T-cell (primary cell): Measurements from ENCODE around the gene TPCN1. TPM values are rescaled to one million over a fixed set of nuclear protein-coding genes. Genes with fewer than 3 reads are reported as not detected.

Experiments used
- ATAC-seq, 4 experiments: fragments of 200-7000 bp in 3 of 4; fragments of 150-1000 bp in 1 of 4; cut with Tn5 transposase; replicated peaks in 1 of 4; 1 replicate in 3 of 4; 2 replicates in 1 of 4; pipeline ENCODE4 v1.10.0; 2021; ENCODE audit warnings: moderate library complexity in 3 of 4, mild to moderate bottlenecking in 2 of 4, moderate number of reproducible peaks in 1 of 4
- CTCF ChIA-PET, 2 donors: fragments of 300-600 bp; sonication (Branson Sonifier 250); formaldehyde crosslinking; loops; one replicate each; lab custom pipeline; 2022; ENCODE audit warnings: antibody characterized with exemption in 2 of 2; lab: Charles Lee
- POLR2A ChIA-PET, 2 donors: fragments of 300-600 bp; sonication (Branson Sonifier 250); formaldehyde crosslinking; loops; one replicate each; lab custom pipeline; 2022; ENCODE audit warnings: antibody characterized with exemption in 2 of 2; lab: Charles Lee
- DNase-seq, 35 experiments: peaks; one replicate each; pipeline versions ENCODE4 v3.0.0 to v3.0.0-alpha.2; 2013 to 2023
- H3K27ac ChIP-seq: one replicate; pipeline ENCODE4 v1.5.1; 2013; ENCODE audit warnings: low read length
- H3K27me3 ChIP-seq, 2 experiments: replicated peaks in 1 of 2; 1 replicate in 1 of 2; 2 replicates in 1 of 2; pipeline versions ENCODE4 v1.6.1 to v1.7.0; 2013; ENCODE audit warnings: low read length in 1 of 2, mixed read lengths in 1 of 2; ENCODE audit not compliant: control insufficient read depth in 2 of 2, insufficient read depth in 2 of 2; ENCODE audit errors: extremely low read depth in 1 of 2
- H3K36me3 ChIP-seq, 2 donors: 1 replicate in 1 of 2; 2 replicates in 1 of 2; pipeline versions ENCODE4 v1.6.1 to v1.7.0; 2013; ENCODE audit warnings: low read length in 1 of 2; ENCODE audit not compliant: control insufficient read depth in 2 of 2, insufficient read depth in 1 of 2; ENCODE audit errors: extremely low read depth in 1 of 2
- H3K4me1 ChIP-seq, 2 experiments: 1 replicate in 1 of 2; 2 replicates in 1 of 2; pipeline versions ENCODE4 v1.6.1 to v1.7.0; 2013; ENCODE audit warnings: low read length in 2 of 2, mixed read lengths in 1 of 2; ENCODE audit not compliant: insufficient read depth in 2 of 2, control insufficient read depth in 1 of 2; ENCODE audit errors: extremely low read depth in 1 of 2
- H3K4me3 ChIP-seq, 2 donors: 1 replicate in 1 of 2; 2 replicates in 1 of 2; pipeline versions ENCODE4 v1.5.1 to v1.7.0; 2013; ENCODE audit warnings: mild to moderate bottlenecking in 2 of 2, low read length in 1 of 2, moderate library complexity in 1 of 2; ENCODE audit not compliant: control insufficient read depth in 1 of 2; ENCODE audit errors: extremely low read depth in 1 of 2
- H3K9me3 ChIP-seq: 2 replicates; pipeline ENCODE4 v1.7.0; 2013
- H3K27ac Mint-ChIP-seq, 2 donors: one replicate each; pipeline ENCODE4 v1.8.0; 2020 to 2021; ENCODE audit warnings: mild to moderate bottlenecking in 2 of 2, mixed read lengths in 2 of 2
- H3K27me3 Mint-ChIP-seq, 2 donors: one replicate each; pipeline ENCODE4 v1.8.0; 2021 to 2022; ENCODE audit warnings: mixed read lengths in 2 of 2
- H3K36me3 Mint-ChIP-seq: one replicate; pipeline ENCODE4 v1.8.0; 2021; ENCODE audit warnings: mixed read lengths
- H3K4me1 Mint-ChIP-seq, 3 donors: one replicate each; pipeline ENCODE4 v1.8.0; 2020 to 2022; ENCODE audit warnings: mixed read lengths in 3 of 3, mild to moderate bottlenecking in 1 of 3
- H3K4me3 Mint-ChIP-seq, 3 donors: one replicate each; pipeline ENCODE4 v1.8.0; 2020 to 2022; ENCODE audit warnings: mild to moderate bottlenecking in 3 of 3, mixed read lengths in 3 of 3, moderate library complexity in 3 of 3
- H3K9me3 Mint-ChIP-seq, 3 donors: one replicate each; pipeline ENCODE4 v1.8.0; 2020 to 2022; ENCODE audit warnings: mixed read lengths in 3 of 3
- WGBS: methylation state at CpG from one replicate; pipeline ENCODE4 v1.1.5; 2013; ENCODE audit warnings: missing lambda C conversion rate; ENCODE audit not compliant: insufficient coverage; 5-methylcytosine and 5-hydroxymethylcytosine counted together
- total RNA-seq, 35 experiments: library from RNA in 6 of 35; stranded (reverse) in 6 of 35; fragments of 120-200 nt in 1 of 35; gene quantifications; one replicate each; pipeline versions ENCODE4 v1.2.1 to v1.2.4 and lab custom pipeline; 2013 to 2026

The TPCN1 gene
- total RNA-seq, 5 donors from 2014 or later (not counting 1 experiment from before 2014, with no cell fraction given), result 58.8 to 81.6 (median 73.5) TPM

DNA sequence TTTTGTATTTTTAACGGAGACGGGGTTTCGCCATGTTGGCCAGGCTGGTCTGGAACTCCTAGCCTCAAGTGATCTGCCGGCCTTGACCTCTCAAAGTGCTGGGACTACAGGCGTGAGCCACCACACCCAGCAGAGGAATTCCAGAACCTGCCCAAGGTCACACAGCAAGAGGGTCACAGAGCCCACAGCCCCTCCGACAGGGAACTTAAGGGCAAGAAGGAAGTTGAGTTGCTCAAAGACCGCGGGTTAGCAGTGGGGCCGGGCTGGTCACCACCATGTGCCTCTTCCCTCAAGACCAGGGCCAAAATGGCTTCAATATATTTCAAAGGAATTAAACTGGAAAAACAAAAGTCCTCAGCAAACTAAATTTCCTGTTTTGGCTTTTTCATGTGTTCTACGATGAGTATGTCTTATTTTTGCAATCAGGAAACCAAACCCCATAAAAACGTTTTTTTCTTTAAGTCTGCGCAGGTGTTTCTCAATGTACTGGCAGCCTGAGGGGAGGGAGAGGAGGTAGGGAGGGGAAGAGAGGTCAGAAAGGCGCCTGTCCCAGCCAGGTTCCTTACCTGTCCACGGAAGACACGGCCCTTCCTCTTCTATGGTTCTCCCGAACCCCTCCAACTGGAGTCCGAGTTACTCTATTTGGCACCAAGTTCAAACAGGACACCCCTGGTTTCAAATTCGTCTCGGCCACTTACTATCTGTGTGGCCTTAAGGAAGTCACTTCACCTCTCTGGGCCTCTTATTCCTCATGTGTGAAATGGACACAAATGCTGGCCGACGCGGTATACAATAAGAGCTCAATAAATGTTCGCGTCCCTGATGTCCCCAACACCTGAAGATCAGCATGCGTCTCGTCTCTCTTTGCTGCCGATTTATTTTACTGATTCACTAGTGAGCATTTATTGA, 112.9 kb downstream of the TPCN1 start:
- POLR2A ChIA-PET, result interaction anchor here in 1 of 2 donors (0.6 kb wide), 1 partner anchor 72 kb away, joined by 4 read pairs; no protein-coding TSS in a partner anchor
- peaks cover 49 to 52% (median 51%) of the 10 kb centered on the region in 3 donors for H3K4me1 Mint-ChIP-seq
- peak in 18 of 35 experiments; percentile 3 to 43 (median 17) for DNase-seq

DNA sequence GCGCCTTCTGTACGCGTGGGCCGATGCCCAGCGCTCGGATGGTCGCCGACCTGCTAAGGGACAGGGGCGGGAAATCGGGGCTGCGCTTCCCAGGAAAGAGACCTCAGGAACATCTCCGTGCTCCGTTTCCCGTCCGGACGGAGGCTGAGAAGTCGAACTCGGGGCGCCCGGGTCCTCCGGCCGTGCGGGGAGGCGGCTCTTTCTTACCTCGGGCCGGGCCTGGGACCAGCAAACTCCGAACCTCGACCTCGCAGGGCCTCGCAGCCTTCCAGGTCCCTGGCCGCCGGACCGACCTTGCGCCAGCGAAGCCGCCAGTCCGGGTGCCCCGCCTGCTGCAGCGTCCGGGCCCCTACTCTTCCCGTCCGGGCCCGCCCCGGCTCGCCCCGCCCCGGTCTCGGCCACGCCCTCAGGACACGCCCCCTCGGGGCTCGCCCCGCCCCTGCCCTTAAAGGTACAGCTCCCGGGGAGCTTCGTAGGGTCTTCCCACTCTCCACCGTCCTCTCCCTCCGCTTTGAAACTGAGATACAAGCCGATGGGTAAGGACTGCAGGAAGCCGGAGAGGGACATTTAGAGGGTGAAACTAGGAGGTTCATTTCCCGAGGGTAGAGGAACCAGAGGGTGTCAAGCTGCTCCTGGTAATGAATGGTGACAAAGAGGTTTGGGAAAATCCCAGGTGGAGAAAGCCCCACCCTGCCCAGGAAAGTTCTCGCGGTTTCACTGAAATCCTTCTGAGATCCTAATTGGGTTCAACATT, 113.7 kb downstream of the TPCN1 start, which contains the start of gene SLC8B1:
SLC8B1 (minus strand) TSS at position 324 of the 754 bp plus-strand sequence. CDS start 2,231 bp downstream, outside the sequence.
- H3K9me3 ChIP-seq, result no peaks in the 10 kb centered on the region
- H3K27ac ChIP-seq, result peak within 1 kb of the TSS; percentile 52
- Mint-ChIP-seq H3K27me3 (peaks cover 0 to 4% of the 10 kb centered on the region in 2 donors), H3K4me1 (peaks cover 41 to 44% (median 43%) of the 10 kb centered on the region in 3 donors), H3K27ac (peak within 1 kb of the TSS; percentile 77 to 89), H3K9me3 (no peaks in the 10 kb centered on the region), H3K36me3 (peaks cover 23% of the 10 kb centered on the region), H3K4me3 (peak within 1 kb of the TSS; percentile 91 to 97 (median 96))
- peaks cover 8 to 30% of the 10 kb centered on the region in 2 experiments for H3K4me1 ChIP-seq
- POLR2A ChIA-PET, result interaction anchor here (0.6 to 1.1 kb wide), 4 partner anchors 73 to 1226 kb away, joined by 3 to 7 read pairs (median 4); no protein-coding TSS in a partner anchor
- H3K4me3 ChIP-seq, result peak within 1 kb of the TSS; percentile 92 to 93
- CTCF ChIA-PET, result interaction anchor here (0.6 to 1.1 kb wide), 5 partner anchors 22 to 632 kb away, joined by 3 to 11 read pairs (median 5); partner anchors contain the start of gene OAS2 (in 1 of the 2)
- H3K36me3 ChIP-seq, result peaks cover under 1 to 25% of the 10 kb centered on the region in 2 donors
- DNase-seq, result peak; percentile 53 to 94 (median 78)
- WGBS, result 0% methylated on average over 47 of the region's 62 CpGs
- ATAC-seq, result peak; percentile 96 to 99 (median 98)
- peaks cover 0 to 10% of the 10 kb centered on the region in 2 experiments for H3K27me3 ChIP-seq

More for the DNA sequence above, 112.9 kb downstream of the TPCN1 start:
- peak overlapping the region; percentile 91 to 97 (median 96) for H3K4me3 Mint-ChIP-seq
- ATAC-seq, result peak; percentile 12 to 38 (median 34)
- CTCF ChIA-PET, result interaction anchor here (0.6 to 1.1 kb wide), 2 partner anchors 145 to 356 kb away, joined by 4 to 7 read pairs; partner anchors contain the start of gene OAS2 (in 1 of the 2)
- peaks cover 0 to 10% of the 10 kb centered on the region in 2 experiments for H3K27me3 ChIP-seq
- peaks cover 8 to 35% of the 10 kb centered on the region in 2 experiments for H3K4me1 ChIP-seq
- H3K36me3 ChIP-seq, result peaks cover 6 to 34% of the 10 kb centered on the region in 2 donors
- peaks cover 31% of the 10 kb centered on the region for H3K36me3 Mint-ChIP-seq
- no peaks in the 10 kb centered on the region for H3K9me3 ChIP-seq
- H3K27ac Mint-ChIP-seq, result peak overlapping the region; percentile 77 to 89
- peak overlapping the region; percentile 92 to 93 for H3K4me3 ChIP-seq
- H3K9me3 Mint-ChIP-seq, result no peaks in the 10 kb centered on the region
- H3K27ac ChIP-seq, result no peak overlapping the region
- 15% methylated on average over 19 of the region's 27 CpGs for WGBS
- peaks cover 0 to 4% of the 10 kb centered on the region in 2 donors for H3K27me3 Mint-ChIP-seq

DNA sequence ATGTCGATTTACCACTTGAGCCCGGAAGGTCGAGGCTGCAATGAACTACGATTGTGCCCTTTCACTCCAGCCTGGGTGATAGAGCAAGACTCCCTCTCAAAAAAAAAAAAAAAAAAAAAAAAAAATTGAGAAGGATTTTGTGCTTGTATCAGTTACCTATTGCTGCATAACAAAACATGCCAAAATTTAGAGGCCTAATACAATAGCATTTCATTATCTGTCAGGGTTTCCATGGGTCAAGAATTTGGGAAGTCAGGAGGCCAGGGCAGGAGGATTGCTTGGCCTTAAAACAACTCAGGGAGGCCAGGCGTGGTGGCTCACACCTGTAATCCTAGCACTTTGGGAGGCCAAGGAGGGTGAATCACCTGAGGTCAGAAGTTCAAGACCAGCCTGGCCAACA, 118.3 kb downstream of the TPCN1 start:
- ChIA-PET CTCF (interaction anchor here in 1 of 2 donors (0.7 kb wide), 1 partner anchor 37 kb away, joined by 6 read pairs; no protein-coding TSS in a partner anchor), POLR2A (no interaction called here)
- ATAC-seq, result no peak
- H3K27ac ChIP-seq, result no peak overlapping the region
- no peaks in the 10 kb centered on the region for H3K9me3 ChIP-seq
- peaks cover 0 to 4% of the 10 kb centered on the region in 2 donors for H3K27me3 Mint-ChIP-seq
- no peak overlapping the region for H3K4me3 ChIP-seq
- no peak for DNase-seq
- peaks cover 7 to 9% (median 9%) of the 10 kb centered on the region in 3 donors for H3K4me1 Mint-ChIP-seq
- peaks cover 3 to 6% of the 10 kb centered on the region in 2 experiments for H3K4me1 ChIP-seq
- no peaks in the 10 kb centered on the region for H3K9me3 Mint-ChIP-seq
- H3K4me3 Mint-ChIP-seq, result no peak overlapping the region
- peaks cover 0 to 10% of the 10 kb centered on the region in 2 experiments for H3K27me3 ChIP-seq
- H3K36me3 ChIP-seq, result no peaks in the 10 kb centered on the region
- WGBS, result no CpG with 5 or more reads among the region's 5 CpGs
- no peaks in the 10 kb centered on the region for H3K36me3 Mint-ChIP-seq
- no peak overlapping the region for H3K27ac Mint-ChIP-seq

DNA sequence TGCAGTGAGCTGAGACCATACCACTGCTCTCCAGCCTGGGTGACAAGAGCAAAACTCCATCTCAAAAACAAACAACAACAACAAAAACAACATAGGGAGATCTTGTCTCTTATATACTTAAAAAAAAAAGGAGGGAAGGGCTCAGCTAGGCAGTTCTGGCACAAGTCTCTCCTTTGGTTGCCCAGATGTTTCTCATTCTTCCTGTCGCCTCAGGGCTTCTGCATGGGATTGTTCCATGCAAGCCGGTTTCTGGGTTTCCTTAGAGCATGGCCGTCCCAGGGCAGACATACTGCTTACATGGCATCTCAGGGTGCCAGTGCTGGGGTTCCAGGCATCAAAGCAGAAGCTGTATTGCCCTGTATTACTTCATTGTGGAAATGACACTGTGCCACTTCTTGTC, 118.8 kb downstream of the TPCN1 start:
- Histone ChIP-seq H3K36me3 (no peaks in the 10 kb centered on the region), H3K4me3 (no peak overlapping the region), H3K9me3 (no peaks in the 10 kb centered on the region), H3K27me3 (peaks cover 0 to 10% of the 10 kb centered on the region in 2 experiments), H3K4me1 (peaks cover 3 to 6% of the 10 kb centered on the region in 2 experiments), H3K27ac (no peak overlapping the region)
- no peak overlapping the region for H3K27ac Mint-ChIP-seq
- no peak overlapping the region for H3K4me3 Mint-ChIP-seq
- ATAC-seq (no peak), DNase-seq (no peak)
- no peaks in the 10 kb centered on the region for H3K36me3 Mint-ChIP-seq
- CTCF ChIA-PET, result no interaction called here
- POLR2A ChIA-PET, result no interaction called here
- peaks cover 6 to 7% (median 7%) of the 10 kb centered on the region in 3 donors for H3K4me1 Mint-ChIP-seq
- H3K27me3 Mint-ChIP-seq, result peaks cover 0 to 4% of the 10 kb centered on the region in 2 donors
- 100% methylated on average over 3 of the region's 3 CpGs for WGBS
- no peaks in the 10 kb centered on the region for H3K9me3 Mint-ChIP-seq

DNA sequence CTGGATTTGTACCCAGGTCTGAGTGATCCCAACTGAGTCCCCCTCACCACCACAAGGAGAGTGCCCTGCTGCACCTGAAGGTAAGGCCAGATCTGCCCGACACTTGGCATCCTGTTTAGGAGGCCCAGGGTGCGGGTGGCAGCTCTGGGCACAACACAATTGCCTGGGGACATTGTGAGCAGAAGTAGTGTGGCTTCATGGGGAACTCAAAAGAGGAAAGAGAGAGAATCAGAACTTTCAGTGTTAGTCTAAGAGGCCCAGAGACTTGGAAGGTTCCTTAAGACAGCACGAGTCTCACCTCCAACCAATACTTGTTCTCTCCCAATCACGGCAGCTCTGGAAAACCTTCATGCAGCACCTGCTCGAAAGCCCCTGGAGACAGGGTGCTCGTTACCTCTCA, 120.3 kb downstream of the TPCN1 start:
- ChIA-PET CTCF (no interaction called here), POLR2A (no interaction called here)
- H3K36me3 ChIP-seq, result no peaks in the 10 kb centered on the region
- Mint-ChIP-seq H3K27me3 (peaks cover 0 to 4% of the 10 kb centered on the region in 2 donors), H3K36me3 (no peaks in the 10 kb centered on the region), H3K9me3 (no peaks in the 10 kb centered on the region), H3K4me3 (no peak overlapping the region), H3K4me1 (peaks cover 0 to 2% (median 0%) of the 10 kb centered on the region in 3 donors), H3K27ac (no peak overlapping the region)
- ATAC-seq, result no peak
- 100% methylated on average over 2 of the region's 6 CpGs for WGBS
- H3K4me3 ChIP-seq, result no peak overlapping the region
- no peak overlapping the region for H3K27ac ChIP-seq
- no peaks in the 10 kb centered on the region for H3K4me1 ChIP-seq
- no peak for DNase-seq
- H3K9me3 ChIP-seq, result no peaks in the 10 kb centered on the region
- H3K27me3 ChIP-seq, result peaks cover 0 to 10% of the 10 kb centered on the region in 2 experiments
